Gastroesophageal sphincter (tissue), 3 donors: ENCODE measurements around the gene KHDRBS2.

Experiments
- CTCF ChIP-seq, 4 experiments: fragments of 200-600 bp in 2 of 4; fragments of 450-650 bp in 2 of 4; sonication (generic) in 1 of 4; IDR thresholded peaks; one replicate each; pipeline ENCODE4 v1.5.1; 2017 to 2019; ENCODE audit warnings: antibody characterized with exemption in 4 of 4, mild to moderate bottlenecking in 2 of 4, moderate library complexity in 2 of 4
- EP300 ChIP-seq: sonication (generic); formaldehyde crosslinking; IDR thresholded peaks from one replicate; pipeline ENCODE4 v1.6.1; 2017; ENCODE audit warnings: antibody characterized with exemption, mild to moderate bottlenecking
- POLR2A ChIP-seq, 2 donors: fragments of 450-650 bp; IDR thresholded peaks; one replicate each; pipeline ENCODE4 v1.6.1; 2017; ENCODE audit warnings: antibody characterized with exemption in 2 of 2, mild to moderate bottlenecking in 2 of 2, moderate library complexity in 1 of 2

- no peak for TF ChIP-seq CTCF (IDR thresholded peaks at IDR 0.05)
- no peak for TF ChIP-seq POLR2A (IDR thresholded peaks at IDR 0.05)
- no peak for TF ChIP-seq EP300
Measured at GRCh38 chr6:61711849-61712248, 574.2 kb downstream of the KHDRBS2 start.
